Sigmoid colon (tissue), 7 donors: ENCODE measurements around the gene CPNE9. TPM values are rescaled to one million over a fixed set of nuclear protein-coding genes. Genes with fewer than 3 reads are reported as not detected.

Experiments
- DNase-seq: peaks from one replicate; pipeline ENCODE4 v3.0.0-alpha.2; 2019
- H3K27ac ChIP-seq, 4 donors: fragments of 200-600 bp; sonication (generic); one replicate each; pipeline ENCODE4 v1.5.1; 2016 to 2019; ENCODE audit warnings: mild to moderate bottlenecking in 1 of 4
- H3K27me3 ChIP-seq, 3 donors: fragments of 200-600 bp; sonication (generic); one replicate each; pipeline ENCODE4 v1.5.1; 2019; ENCODE audit warnings: mild to moderate bottlenecking in 1 of 3
- H3K36me3 ChIP-seq, 4 donors: fragments of 200-600 bp; sonication (generic); one replicate each; pipeline ENCODE4 v1.5.1; 2016 to 2019
- H3K4me1 ChIP-seq, 4 donors: fragments of 200-600 bp; sonication (generic); one replicate each; pipeline ENCODE4 v1.5.1; 2017 to 2019
- H3K4me3 ChIP-seq, 4 donors: fragments of 200-600 bp; sonication (generic); one replicate each; pipeline ENCODE4 v1.5.1; 2017 to 2019; ENCODE audit warnings: mild to moderate bottlenecking in 2 of 4, moderate library complexity in 1 of 4
- H3K9me3 ChIP-seq, 4 donors: fragments of 200-600 bp in 3 of 4; sonication (generic) in 3 of 4; one replicate each; pipeline versions ENCODE4 v1.5.1 to v1.6.1; 2013 to 2019
- EP300 ChIP-seq, 4 donors: sonication (generic); formaldehyde crosslinking; IDR thresholded peaks; one replicate each; pipeline ENCODE4 v1.6.1; 2017; ENCODE audit warnings: antibody characterized with exemption in 4 of 4
- POLR2A ChIP-seq, 2 donors: fragments of 450-650 bp; IDR thresholded peaks; one replicate each; pipeline ENCODE4 v1.6.1; 2016; ENCODE audit warnings: antibody characterized with exemption in 2 of 2, mild to moderate bottlenecking in 2 of 2, moderate library complexity in 2 of 2
- POLR2AphosphoS5 ChIP-seq, 4 donors: sonication (generic); formaldehyde crosslinking; IDR thresholded peaks; one replicate each; pipeline ENCODE4 v1.6.1; 2017; ENCODE audit warnings: antibody characterized with exemption in 4 of 4
- WGBS, 2 donors: extraction: QIAGEN DNeasy Blood & Tissue Kit; methylation state at CpG; one replicate each; pipeline ENCODE4 v1.1.7; 2013; 5-methylcytosine and 5-hydroxymethylcytosine counted together
- intact Hi-C: fragments of 100-400 bp; cut with DNase I; formaldehyde crosslinking; loops from one replicate; pipeline ENCODE4 v1.15.1; 2023
- polyA plus RNA-seq, 3 donors: library from polyadenylated mRNA; stranded (reverse); fragments of 200-250 nt; gene quantifications; one replicate each; pipeline ENCODE4 v1.2.3, GENCODE V29; 2013
- total RNA-seq, 4 donors: library from RNA; depleted of rRNA; stranded (reverse); fragments of >200 nt; gene quantifications; one replicate each; pipeline ENCODE4 v1.1.0, GENCODE V29; 2016
- TF ChIP-seq, protein P1 (sequence below), 4 experiments: fragments of 450-650 bp in 3 of 4; fragments of 200-600 bp in 1 of 4; IDR thresholded peaks; one replicate each; pipeline ENCODE4 v1.5.1; 2016 to 2019; ENCODE audit warnings: antibody characterized with exemption in 4 of 4, mild to moderate bottlenecking in 3 of 4, moderate library complexity in 2 of 4
- donor health status: healthy with polysubstance abuse.
- donor health status: Bipolar disorder and iron deficiency.
- donor health status: healthy.

The CPNE9 gene
- total and polyA plus RNA-seq, 7 donors, result 0.14 to 0.22 TPM; not detected in 5

- intact Hi-C loops, result no loop called here
- H3K27ac ChIP-seq, result no peak overlapping the region
- TF ChIP-seq EP300 (IDR thresholded peaks at IDR 0.05) (no peak), POLR2AphosphoS5 (IDR thresholded peaks at IDR 0.05) (no peak), POLR2A (IDR thresholded peaks at IDR 0.05) (no peak)
- TF ChIP-seq, protein P1, sequence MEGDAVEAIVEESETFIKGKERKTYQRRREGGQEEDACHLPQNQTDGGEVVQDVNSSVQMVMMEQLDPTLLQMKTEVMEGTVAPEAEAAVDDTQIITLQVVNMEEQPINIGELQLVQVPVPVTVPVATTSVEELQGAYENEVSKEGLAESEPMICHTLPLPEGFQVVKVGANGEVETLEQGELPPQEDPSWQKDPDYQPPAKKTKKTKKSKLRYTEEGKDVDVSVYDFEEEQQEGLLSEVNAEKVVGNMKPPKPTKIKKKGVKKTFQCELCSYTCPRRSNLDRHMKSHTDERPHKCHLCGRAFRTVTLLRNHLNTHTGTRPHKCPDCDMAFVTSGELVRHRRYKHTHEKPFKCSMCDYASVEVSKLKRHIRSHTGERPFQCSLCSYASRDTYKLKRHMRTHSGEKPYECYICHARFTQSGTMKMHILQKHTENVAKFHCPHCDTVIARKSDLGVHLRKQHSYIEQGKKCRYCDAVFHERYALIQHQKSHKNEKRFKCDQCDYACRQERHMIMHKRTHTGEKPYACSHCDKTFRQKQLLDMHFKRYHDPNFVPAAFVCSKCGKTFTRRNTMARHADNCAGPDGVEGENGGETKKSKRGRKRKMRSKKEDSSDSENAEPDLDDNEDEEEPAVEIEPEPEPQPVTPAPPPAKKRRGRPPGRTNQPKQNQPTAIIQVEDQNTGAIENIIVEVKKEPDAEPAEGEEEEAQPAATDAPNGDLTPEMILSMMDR (IDR thresholded peaks at IDR 0.05), result no peak
- H3K4me3 ChIP-seq, result no peak overlapping the region
- peaks cover 0 to 14% (median 13%) of the 10 kb centered on the region in 4 donors for H3K4me1 ChIP-seq
- DNase-seq, result no peak
- H3K36me3 ChIP-seq, result peaks cover 45 to 96% (median 64%) of the 10 kb centered on the region in 4 donors
- H3K27me3 ChIP-seq, result no peaks in the 10 kb centered on the region
- WGBS, 2 donors, result 98% methylated on average over 2 of the region's 2 CpGs
- H3K9me3 ChIP-seq, result no peaks in the 10 kb centered on the region
Observed at GRCh38 chr3:9673752-9674151, 29.9 kb upstream of the CPNE9 start.

DNA sequence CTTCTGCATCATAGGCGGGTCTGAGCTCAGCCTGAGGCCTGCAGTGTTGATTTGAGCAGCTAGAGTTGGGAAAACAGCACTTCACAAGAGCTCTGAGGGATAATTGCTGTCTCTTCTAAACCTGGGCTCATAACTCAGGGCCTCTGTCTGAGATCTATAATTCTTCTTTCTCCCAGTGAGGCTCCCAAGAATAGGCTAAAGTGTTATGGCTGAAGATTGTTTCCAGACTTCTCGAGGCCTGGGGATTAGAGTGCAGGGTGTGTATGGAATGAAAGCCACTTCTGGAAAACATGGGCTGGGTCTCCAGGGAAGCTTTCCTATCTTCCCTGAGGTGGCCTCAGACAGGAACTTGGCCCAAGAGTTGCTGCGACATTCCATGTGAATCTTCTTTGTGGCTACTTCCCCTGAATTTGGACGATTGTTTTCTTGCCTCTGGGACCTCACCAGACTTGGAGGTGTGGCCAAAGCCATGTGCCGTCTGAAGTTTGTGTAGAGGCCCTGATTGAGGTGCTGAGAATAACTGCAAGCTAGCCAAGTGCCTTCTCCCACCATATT is 27.8 kb upstream of the CPNE9 start:
- intact Hi-C loops, result no loop called here
- Histone ChIP-seq H3K27ac (no peak overlapping the region), H3K4me1 (no peaks in the 10 kb centered on the region), H3K27me3 (no peaks in the 10 kb centered on the region), H3K9me3 (no peaks in the 10 kb centered on the region), H3K36me3 (peaks cover 62 to 100% (median 79%) of the 10 kb centered on the region in 4 donors), H3K4me3 (no peak overlapping the region)
- 84 to 87% methylated on average over 5 of the region's 5 CpGs for WGBS, 2 donors
- no peak for DNase-seq
- TF ChIP-seq EP300 (IDR thresholded peaks at IDR 0.05) (no peak), POLR2A (IDR thresholded peaks at IDR 0.05) (no peak), POLR2AphosphoS5 (IDR thresholded peaks at IDR 0.05) (no peak)

DNA sequence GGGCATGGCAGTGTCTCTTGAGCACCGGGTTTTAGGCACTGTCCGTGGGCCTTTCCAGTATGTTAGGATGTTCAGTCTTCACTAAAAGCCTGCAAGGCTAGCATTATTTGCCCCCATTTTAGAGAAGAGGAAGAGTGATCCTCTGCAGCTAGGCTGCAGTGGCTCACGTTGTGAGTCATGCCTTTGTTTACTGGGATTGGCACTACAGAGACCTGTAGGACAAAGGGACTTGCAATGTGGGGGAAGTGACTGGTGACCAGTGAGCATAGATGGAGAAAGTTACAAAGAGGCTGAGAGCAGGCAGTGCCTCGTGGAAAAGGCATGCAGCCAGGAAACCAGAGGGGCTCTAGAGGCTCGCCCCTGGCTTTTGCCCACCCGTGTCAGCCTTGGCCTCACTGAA is 26.8 kb upstream of the CPNE9 start:
- intact Hi-C loops, result no loop called here
- 83 to 88% methylated on average over 6 of the region's 6 CpGs for WGBS, 2 donors
- no peak overlapping the region for H3K27ac ChIP-seq
- no peaks in the 10 kb centered on the region for H3K4me1 ChIP-seq
- no peak for TF ChIP-seq POLR2A (IDR thresholded peaks at IDR 0.05)
- no peak for TF ChIP-seq POLR2AphosphoS5 (IDR thresholded peaks at IDR 0.05)
- TF ChIP-seq, protein P1 (IDR thresholded peaks at IDR 0.05), result no peak
- TF ChIP-seq EP300 (IDR thresholded peaks at IDR 0.05), result no peak
- no peak overlapping the region for H3K4me3 ChIP-seq
- peaks cover 56 to 100% (median 77%) of the 10 kb centered on the region in 4 donors for H3K36me3 ChIP-seq
- H3K27me3 ChIP-seq, result no peaks in the 10 kb centered on the region
- no peaks in the 10 kb centered on the region for H3K9me3 ChIP-seq
- no peak for DNase-seq

- H3K36me3 ChIP-seq, result peaks cover 43 to 100% (median 71%) of the 10 kb centered on the region in 4 donors
- no peaks in the 10 kb centered on the region for H3K27me3 ChIP-seq
- intact Hi-C loops, result no loop called here
- H3K27ac ChIP-seq, result no peak overlapping the region
- TF ChIP-seq EP300 (IDR thresholded peaks at IDR 0.05) (no peak), POLR2A (IDR thresholded peaks at IDR 0.05) (no peak), POLR2AphosphoS5 (IDR thresholded peaks at IDR 0.05) (no peak)
- TF ChIP-seq, protein P1 (IDR thresholded peaks at IDR 0.05), result no peak
- no peaks in the 10 kb centered on the region for H3K9me3 ChIP-seq
- WGBS, 2 donors, result 87 to 89% methylated on average over 3 of the region's 3 CpGs
- H3K4me1 ChIP-seq, result no peaks in the 10 kb centered on the region
- H3K4me3 ChIP-seq, result no peak overlapping the region
- DNase-seq, result no peak
Observed at GRCh38 chr3:9678493-9678892, 25.1 kb upstream of the CPNE9 start.

DNA sequence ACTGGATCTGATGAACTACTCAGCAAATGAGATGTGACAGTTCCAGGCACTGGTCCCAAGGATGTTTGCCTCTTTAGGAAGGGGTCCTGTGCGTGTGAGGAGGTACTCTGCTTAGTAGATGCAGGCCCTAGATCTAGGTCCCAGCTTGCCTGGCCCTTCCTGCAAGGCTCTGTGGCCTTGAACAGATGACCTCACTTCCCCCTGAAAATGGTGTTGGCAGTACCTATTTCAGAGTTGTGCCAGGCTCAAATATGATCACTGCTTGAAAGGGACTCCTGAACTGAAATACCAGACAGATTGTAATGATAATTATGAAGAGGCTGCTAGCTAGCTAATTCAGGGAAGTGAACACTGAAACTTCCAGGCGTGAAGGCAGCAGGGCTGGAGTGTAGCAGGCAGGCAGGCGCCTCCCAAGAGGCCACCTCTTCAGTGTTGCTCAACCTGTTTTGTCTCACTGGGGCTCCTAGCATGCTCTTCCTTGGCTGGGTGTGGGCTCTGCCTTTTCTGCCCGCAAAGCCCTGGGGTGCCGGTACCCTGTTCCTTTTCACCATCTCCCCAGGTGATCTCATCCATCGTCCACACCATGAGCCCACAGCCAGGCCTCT is 24.1 kb upstream of the CPNE9 start:
- H3K27me3 ChIP-seq, result no peaks in the 10 kb centered on the region
- peaks cover 44 to 100% (median 78%) of the 10 kb centered on the region in 4 donors for H3K36me3 ChIP-seq
- no peak overlapping the region for H3K27ac ChIP-seq
- H3K4me1 ChIP-seq, result no peaks in the 10 kb centered on the region
- H3K4me3 ChIP-seq, result no peak overlapping the region
- intact Hi-C loops, result no loop called here
- TF ChIP-seq POLR2A (IDR thresholded peaks at IDR 0.05) (no peak), EP300 (IDR thresholded peaks at IDR 0.05) (no peak), POLR2AphosphoS5 (IDR thresholded peaks at IDR 0.05) (no peak)
- TF ChIP-seq, protein P1 (IDR thresholded peaks at IDR 0.05), result no peak
- DNase-seq, result no peak
- no peaks in the 10 kb centered on the region for H3K9me3 ChIP-seq
- 97% methylated on average over 6 of the region's 6 CpGs for WGBS, 2 donors
